T-helper 2 cell treated with Interferon-gamma antibody and Interleukin-4, amounts not matched to agents 100 ng/mL and 5 ng/mL, for 36 hours (primary cell): ENCODE results near the gene TMTC1. TPM values are rescaled to one million over a fixed set of nuclear protein-coding genes. Genes with fewer than 3 reads are reported as not detected.

Experiments
- intact Hi-C: fragments of 100-400 bp; cut with micrococcal nuclease; formaldehyde crosslinking; loops from one replicate; pipeline ENCODE4 v1.15.1; 2023
- total RNA-seq: library from RNA; stranded (reverse); gene quantifications from 2 replicates; pipeline ENCODE4 v1.2.3, GENCODE V29; 2022

The TMTC1 gene
- total RNA-seq, 1 donor from 2014 or later, result 0.39 TPM

DNA sequence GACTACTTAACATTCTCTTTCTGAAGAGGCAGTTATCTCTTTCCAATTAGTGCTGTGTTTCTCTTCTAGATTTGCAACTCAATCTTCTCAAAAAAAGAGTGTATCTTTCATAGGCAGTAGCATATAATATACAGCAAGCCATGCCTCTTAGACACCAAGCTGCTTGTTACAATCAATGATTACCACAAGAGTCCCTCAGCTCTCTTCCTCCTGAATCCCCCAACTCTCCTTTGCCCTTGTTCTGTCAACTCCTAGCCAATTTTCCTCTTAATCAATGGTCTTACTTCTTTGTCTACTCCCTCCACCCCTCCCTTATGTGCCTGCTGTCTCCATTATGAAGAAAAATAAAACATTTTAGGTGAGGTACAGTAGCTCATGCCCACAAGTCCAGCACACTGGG lies 2.6 kb downstream of the TMTC1 start:
- intact Hi-C loops, result no loop called here

DNA sequence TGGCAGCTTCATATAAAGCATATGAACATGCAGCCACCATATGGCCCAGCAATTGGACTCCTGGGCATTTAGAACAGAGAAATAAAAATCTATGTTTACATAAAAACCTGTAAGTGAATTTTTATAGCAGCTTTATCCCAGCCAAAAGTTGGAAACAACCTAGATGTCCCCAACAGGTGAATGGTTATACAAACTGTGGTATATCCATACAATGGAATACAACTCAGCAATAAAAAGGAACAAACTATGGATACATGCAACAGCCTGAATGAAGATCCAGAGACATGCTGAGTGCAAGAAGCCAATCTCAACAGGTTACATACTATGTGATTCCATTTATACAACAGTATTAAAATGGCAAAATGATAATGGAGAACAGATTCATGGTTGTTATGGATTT lies 3.7 kb downstream of the TMTC1 start:
- intact Hi-C loops, result no loop called here

DNA sequence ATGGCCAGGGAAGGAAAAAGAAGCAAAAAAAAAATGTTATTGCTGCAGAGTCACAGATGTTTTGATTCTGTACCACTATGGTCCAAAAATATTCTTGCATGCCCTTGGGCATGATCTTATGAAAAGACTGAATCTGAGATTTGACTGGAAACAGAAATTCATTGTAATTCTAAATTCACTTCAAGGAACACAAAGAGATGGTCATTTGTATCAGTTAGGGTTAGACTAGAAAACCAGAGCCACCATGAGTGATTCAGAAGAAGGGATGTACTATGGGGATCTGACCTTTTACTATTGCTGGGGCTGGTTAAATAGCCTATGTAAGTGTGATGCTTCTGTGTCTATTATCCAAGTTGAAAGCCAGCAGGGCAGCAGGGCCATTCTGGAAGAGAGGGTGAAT lies 5.2 kb downstream of the TMTC1 start:
- intact Hi-C loops, result no loop called here

DNA sequence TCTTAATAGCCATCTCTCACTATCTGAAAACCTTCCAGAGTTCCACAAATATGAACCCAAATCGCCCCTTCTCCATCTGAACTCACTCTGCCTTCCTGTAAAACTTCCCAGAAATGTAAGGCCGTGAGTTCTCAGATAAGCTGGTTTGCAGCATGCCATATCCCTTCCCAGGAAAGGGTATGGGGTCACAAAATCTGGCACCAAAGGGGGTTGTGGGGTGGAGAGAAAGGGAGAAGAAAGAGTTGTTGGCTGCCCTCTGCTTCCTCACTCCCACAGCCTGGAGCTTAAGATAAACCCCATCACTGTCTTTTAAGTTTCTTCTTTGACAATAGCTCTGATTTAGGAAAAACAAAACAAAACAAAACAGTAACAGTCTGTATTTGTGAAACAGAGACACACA lies 10.7 kb downstream of the TMTC1 start:
- intact Hi-C loops, result no loop called here

DNA sequence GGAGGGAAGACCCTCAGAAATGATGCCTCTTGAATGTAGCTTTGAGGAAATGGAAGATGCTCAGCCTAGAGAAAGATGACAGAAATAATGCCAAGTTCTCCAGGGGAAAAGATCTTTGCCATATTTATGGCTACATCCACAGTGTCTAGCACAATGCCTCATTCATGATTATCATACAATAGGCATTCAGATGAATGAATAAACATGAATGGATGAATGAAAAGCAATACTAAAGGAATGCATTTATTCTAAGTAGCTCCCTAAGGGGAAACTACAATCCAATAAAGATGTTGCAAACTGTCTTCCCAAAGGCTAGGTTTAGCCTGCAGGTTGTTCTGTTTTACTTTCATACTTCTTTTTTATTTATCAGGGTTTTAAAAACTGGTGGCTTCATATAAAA lies 12.0 kb downstream of the TMTC1 start:
- intact Hi-C loops, result no loop called here

DNA sequence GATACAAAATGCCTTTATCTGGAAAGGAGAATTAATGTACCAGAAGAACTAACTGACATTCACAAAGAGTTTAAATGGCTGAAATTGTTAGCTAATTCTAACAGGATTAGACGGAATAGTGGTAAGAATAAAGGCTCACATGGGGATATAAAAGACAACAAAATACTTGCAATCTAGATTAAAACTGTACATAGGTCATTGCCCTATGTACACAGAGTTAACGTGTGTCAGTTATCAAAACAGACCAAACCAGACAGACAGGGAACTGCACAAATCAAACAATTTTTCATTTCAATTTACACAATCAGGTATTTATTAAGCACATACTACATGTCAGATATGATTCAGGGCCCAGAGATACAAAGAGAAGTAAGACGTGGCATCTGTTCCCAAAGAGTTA lies 12.6 kb downstream of the TMTC1 start:
- intact Hi-C loops, result no loop called here

DNA sequence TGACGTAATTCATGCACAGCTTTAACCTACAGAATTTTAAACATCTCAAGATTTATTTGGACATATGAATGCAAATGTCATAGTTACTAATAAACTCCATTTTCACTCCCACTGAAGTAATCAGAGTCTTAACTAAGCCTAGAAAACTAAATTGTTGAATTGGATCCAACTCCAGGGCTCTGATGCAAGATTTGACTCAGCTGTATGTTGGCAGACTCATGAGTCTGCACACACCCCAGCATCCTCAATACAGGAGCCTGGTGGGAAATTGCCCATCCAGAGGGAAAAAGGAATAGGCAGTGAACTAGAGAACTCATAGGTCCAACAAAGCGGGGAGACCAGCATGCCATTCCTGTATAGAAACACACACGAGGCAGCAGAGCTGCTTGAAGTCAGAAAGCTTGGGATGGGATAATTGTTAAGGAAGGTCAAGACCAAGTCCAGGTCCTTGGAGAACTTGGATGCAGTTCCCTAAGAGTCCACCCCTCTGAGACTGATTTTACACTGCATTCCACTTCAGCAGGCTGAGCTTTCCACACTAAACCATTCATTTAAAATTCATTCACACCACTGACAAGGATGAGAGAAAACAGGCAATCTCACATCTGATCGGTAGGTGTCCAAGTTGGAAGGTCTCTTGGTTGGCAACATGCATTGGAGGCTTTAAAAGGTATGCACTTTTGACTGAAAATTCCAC lies 14.4 kb downstream of the TMTC1 start:
- intact Hi-C loops, result no loop called here

DNA sequence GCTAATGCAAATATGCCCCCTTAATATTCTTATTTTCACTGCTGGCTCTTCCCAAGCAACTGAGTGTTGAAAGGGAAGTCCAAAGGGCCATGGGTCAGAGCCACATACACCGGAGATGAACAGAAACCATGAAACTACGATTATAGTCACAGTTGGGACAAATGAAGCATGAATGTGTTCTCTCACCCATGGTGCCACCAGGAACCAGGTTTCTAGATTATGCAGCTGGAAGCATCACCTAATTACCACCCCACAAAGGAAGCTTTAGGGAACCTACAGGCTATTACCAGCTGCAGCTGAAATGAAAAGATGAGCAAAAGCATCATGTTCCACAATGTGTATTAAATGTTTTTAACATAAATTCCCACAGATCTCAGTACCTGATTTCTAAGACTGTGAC lies 15.4 kb downstream of the TMTC1 start:
- intact Hi-C loops, result no loop called here

DNA sequence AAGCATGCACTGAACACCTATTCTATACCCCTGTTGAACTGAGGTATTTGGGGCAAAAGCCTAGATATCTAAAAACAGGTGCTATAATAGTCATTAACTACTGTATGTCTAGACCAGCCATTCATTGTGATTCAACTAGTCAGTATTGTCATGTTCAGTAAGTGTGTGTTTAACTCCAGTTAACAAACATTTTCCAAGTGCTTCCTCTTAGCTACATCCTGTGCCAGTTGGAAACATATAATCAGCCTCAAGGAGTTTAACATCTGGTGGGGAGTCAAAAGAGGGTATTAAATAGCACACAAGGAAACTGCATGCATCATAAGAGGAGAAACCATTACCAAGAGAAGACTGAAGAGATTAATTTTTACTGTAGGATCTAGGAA lies 20.4 kb downstream of the TMTC1 start:
- intact Hi-C loops, result no loop called here

DNA sequence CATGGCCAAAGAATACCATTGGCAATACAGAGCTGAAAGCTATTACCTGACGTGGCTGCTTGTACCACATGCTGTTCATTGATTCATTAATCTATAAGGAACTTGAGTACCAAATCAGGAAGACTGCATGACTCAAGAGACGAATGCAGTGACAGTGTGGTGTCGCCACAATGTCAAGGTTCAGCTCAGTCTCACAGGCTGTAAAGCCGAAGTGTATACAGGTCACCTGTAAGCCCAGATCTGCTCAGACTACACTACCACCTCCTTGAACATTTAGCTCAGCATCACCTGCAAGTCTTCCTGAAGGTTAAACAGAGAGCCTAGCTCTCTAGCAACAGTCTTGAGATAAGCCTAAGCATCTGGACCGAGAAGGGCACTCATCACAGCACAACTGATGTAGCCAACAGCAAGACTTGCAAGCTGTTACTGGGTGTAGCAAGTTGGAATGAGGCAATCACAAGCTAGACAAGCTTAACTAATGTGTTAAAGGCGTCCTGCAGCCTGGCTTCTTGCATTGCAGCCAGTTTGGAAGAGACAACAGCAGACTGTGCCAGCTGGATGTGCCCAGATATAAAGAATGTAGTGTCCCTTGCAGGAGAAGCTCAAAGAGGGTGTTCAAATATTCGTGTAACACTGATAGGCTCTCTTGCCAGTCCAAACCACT lies 21.0 kb downstream of the TMTC1 start:
- intact Hi-C loops, result no loop called here

DNA sequence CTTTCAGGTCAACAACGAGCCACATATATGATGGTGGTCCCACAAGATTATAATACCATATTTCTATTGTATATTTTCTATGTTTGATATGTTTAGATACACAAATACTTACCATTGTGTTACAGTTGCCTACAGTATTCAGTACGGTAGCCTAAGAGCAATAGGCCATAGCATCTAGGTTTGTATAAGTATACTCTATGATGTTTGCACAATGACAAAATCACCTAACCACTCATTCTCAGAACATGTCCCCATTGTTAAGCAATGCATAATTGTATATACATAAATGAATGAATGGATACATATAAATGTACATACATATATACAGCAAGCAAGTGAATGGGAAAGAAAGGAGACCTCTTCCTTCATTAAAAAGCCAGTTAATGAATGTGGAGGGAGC lies 23.8 kb downstream of the TMTC1 start:
- intact Hi-C loops, result no loop called here

DNA sequence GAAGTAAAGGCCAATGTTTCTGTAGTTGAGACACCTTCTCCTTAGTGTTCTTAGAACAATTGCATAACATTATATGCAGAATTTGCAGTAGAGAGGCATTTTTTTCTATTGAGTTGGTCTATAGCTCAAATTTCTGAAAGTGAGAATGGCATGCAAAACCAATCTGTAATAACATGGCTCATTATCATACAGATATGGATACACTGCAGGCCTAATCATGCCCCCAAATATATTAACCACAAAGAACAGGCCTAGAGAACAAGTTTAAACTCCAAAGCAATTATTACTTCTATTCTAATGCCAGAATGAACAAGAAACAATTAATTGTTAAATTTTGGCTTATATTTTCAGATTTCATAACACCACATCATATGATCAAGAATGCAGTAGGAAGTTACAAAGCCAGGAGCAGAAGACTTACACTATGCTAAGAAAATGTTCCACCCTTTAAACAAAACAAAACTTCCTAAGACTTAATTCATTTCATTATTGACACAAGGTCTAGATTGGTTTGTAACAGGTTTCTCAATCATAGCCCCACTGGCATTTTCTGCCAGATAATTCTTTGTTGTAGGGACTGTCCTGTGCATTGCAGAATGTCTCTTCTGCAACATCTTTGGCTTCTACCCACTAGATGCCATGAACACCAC lies 26.9 kb downstream of the TMTC1 start:
- intact Hi-C loops, result no loop called here

DNA sequence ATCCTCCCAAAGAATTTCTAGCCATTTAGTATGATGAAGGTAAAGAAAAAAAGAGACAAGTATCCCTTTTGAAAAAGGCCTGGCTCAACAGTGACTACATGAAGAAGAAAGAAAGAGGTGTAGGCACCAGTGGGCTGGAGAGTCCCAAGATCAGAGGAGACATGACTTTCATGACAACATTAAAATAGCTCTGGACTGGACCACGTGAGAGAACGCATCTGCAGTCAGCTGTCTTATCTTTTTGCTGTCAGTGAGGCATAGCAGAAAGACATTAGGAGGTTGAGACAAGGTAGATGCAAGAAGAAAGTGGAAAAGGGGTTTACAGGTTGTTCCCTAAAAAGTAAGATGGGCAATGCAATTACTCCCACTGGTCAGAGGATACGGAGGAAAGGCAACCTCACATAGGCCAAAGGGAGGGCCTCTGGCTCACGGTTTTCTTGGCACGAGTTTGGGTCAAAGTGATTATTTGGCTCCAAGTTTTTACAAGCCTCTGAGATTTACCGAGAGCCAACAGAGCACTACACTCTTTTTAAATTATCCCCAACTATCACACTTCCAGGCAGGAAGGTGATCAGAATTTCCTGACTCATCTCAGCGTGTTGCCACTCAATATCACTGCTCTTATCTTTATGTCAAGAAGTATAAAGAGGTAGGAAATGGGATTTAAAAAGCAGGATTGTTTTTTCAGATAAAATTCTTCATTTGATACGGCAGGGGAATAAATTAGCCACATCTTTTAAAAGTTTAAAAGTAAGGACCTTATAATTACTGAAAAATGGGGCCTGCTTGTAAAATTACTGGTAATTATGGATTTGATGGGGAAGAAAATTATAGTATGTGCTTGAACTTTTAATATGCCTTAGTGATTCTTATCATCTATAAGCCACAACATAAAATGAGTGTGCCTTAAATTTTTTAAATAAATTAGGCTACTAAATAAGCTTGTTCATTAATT lies 29.2 kb downstream of the TMTC1 start:
- intact Hi-C loops, result no loop called here

DNA sequence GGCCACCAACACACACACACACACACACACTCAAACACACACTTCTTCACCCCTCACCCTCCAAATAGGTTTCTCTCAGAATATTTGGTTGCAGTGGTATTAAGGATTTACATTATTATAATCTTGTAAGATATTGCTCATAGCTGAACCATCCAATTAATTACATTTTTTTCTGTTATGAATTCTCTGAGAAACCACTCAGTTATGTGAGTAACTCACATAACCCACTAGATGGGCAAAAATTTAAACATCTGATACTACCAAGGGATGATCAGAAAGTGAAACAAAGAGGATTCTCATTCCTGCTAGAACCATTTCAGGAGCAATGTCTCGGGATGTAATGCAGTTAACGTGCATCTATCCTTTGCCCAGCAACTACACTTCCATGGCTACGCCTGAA lies 31.6 kb downstream of the TMTC1 start:
- intact Hi-C loops, result no loop called here

DNA sequence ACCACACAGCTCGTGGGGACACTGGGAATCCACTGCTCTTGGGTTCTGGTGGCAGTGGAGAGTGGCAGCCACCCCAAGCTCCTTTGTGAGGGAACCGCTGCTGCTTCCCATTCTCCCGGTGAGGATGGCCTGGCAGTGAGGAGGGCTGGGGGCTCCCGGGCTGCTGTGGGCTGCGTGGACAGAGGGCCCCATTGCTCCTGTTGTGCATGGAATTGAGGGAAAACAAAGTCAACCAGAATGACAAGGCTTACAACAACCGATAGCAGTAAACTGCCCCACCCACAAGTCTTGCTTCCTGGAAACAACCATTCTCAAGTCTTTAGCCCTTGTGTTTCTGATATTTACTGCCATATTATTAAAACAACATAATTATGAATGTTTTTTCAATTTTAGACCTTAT lies 32.1 kb downstream of the TMTC1 start:
- intact Hi-C loops, result no loop called here

DNA sequence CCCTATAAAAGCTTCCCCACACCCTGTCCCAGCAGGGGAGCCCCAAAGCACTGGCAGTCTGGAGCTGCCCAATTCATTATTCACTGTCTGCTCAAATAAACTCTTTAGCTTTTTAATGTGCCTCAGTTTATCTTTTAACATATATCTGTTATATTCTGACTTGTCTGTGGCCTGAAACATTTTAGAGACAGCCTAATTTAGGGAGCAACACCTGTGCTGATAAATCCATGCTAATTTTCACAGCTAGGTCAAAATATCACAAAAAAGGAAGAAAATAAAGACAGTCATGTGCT lies 32.9 kb downstream of the TMTC1 start:
- intact Hi-C loops, result no loop called here

DNA sequence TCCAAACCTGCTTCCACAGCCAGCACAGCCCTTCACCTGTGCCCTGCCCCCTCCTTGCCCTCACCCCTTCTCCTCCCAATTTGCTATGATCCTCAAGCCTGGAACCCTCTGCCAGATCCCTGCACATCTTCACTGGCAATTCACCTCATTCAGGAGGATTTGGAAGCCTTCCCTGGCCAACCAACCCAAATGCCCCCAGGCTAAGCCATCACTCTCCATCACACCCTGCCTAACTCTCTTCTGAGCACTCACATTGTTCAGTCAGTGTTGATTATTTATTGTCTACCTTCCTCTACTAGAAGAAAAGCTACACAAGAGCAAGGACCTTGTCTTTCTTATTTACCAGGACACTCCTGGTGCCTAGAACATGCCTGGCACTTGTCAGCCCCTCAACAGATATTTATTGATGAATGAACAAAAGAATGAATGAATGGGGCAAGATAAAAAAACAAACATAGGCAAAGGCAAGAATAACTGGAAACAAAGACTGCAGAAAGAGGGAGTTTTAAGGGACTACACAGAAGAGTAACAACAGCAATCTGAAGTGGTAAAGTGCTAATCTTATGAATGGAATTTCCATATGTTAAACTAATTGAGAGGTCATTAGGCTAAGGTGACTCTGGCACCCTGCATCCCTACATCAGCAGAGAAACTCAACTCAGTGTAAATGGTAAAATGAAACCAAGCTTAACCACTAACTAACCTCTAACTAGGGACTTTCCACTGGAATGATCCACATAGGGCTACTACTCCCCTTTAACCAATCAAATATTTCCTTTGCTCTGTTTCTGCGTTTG lies 33.4 kb downstream of the TMTC1 start:
- intact Hi-C loops, result no loop called here

DNA sequence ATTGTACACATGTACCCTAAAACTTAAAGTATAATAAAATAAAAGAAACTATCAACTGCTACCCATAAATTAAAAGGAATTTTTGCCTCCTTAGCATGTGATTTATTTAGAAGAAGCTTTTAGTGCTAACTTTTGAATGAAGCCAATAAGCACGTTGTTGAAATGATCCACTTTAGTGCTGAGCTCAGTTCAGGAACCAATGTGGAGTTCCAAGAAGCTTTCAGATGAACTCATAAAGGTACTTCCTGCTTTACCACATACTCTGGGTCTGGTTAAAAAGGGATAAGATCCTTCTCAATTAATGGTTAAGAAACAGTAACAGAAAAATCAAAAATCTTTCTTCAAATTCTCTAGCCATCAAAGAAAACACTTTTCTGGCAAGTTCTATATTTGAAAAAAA lies 39.4 kb downstream of the TMTC1 start:
- intact Hi-C loops, result no loop called here

DNA sequence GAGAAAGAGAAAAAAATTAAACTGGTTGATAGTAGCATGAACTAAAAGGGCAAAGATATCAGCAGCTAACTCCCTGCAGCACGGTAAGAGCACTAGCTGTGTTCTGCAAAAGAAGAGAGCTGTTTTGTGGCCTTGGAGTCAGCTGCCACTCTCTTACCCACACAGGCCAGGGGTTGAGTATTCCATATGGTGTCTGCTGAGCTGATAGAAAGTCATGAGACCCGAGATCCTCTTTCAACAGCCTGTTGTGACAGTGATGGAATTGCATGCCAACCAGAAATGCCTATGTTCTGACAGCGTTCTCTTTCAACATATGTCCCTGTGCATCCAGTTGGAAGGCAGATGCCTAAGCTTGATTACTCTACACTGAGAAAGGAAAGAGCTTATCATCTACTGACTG lies 39.9 kb downstream of the TMTC1 start:
- intact Hi-C loops, result no loop called here

DNA sequence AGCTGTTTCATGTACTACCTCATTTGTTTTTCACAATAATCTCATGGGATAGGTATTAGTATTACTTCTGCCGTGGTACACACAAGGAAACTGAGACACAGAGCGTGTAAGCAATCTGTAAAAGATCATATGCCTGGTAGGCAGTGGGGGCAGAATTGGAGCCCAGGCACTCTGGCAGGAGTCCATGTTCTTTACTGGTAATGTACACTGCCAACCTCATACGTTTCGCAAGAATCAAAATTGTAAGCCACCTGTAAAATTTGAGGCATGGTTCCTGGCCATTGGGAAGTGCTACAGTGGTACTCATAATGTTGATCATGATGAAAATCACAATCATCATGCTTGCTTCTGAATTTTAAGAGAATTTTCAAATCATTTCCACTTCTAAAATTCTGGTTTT lies 40.7 kb downstream of the TMTC1 start:
- intact Hi-C loops, result no loop called here

DNA sequence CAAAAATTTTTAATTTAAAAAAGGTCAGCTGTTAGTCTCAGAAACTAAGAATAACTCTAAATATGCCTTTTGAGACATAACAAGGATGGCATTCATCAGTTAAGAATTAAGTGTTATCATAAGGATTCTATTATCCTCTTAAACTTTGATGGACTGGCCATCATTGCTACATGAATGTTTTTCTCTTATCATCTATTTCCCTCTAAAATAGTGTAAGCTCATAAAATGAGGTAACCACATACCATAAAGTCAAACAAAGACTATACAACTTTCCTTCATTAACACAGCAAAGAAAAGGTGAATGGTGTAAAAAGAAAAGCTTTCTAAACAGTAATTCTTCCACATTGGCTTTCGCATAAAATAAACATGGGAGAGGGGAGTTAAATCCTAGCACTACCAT lies 41.1 kb downstream of the TMTC1 start:
- intact Hi-C loops, result no loop called here
